ENCODE measurements around the gene CASP9.

The CASP9 gene

DNA sequence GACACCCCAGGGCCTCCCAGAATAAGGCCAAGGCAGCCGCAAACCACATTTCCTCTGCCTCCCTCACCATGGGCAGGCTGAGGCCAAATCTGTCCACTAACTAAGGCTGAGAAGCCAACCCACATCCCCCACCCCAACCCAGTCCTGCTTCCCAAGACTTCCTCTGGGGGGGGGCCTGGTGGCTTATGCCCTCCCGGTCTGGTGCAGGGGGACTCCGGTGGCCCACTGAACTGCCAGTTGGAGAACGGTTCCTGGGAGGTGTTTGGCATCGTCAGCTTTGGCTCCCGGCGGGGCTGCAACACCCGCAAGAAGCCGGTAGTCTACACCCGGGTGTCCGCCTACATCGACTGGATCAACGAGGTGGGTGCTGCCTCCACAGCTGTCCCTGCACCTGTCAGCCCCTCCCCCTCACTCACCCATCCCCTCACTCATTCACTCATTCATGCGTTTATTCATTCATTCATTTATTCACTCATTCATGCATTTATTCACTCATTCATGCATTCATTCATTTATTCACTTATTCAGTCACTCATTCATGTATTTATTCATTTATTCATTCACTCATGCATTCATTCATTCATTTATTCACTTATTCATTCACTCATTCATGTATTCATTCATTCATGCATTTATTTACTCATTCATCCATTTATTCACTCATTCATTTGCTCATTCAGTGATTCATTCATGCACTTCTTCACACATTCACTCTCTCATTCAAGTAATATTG lies 78.5 kb downstream of the CASP9 start:
- DNase-seq (ENCODE audit: low spot score), result no peak

DNA sequence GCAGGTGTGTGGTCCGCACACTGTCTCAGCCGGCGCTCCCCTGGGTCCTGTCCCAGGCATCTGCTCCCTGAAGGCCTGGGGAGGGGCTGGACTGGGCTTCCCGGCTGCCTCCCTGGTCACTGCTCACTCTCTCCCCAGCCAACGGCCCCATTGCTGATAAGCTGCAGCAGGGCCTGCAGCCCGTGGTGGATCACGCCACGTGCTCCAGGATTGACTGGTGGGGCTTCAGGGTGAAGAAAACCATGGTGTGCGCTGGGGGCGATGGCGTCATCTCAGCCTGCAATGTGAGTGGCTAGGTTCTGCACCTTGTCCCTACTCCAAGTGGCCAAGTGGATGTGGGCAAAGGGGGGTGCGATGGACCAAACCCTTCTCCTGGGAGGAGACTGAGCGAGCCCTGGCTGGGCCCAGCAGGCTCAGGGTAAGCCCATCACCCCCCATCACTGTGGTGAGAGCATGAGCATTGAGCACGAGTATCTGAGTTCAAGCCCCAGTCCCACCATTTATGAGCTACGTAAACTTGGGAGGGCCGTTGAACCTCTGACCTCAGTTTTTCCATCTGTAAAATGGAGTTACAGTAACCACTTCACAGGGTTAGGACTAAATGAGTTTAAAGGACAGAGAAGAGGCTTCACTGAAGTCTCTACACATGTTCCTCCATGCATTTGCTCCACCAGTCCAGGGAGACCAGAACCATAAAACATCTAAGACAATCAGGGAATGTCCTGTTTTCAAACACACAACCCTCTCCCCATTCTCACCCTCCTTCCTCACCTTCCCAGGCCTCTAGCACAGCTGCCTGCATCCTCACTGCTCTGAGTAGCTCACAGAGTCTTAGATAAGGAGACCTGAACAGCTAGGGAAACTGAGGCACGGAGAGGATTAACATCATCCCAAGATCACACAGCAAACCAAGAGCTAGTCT lies 79.3 kb downstream of the CASP9 start:
- no peak for DNase-seq (ENCODE audit: low spot score)

DNA sequence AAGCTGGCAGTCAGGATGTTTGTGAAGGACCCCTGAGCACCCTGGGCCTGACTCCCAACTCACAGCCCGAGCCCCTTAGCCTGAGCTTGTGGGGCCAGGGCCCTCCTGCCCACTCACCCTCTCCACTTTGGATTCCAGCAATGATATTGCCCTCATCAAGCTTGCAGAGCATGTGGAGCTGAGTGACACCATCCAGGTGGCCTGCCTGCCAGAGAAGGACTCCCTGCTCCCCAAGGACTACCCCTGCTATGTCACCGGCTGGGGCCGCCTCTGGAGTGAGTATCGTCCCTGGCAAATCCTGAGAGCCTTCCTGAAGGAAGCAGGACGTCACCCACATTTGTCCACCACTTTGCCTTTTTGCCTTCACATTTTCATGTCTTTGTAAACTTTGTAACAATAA lies 80.7 kb downstream of the CASP9 start:
- no peak for DNase-seq (ENCODE audit: low spot score)

DNA sequence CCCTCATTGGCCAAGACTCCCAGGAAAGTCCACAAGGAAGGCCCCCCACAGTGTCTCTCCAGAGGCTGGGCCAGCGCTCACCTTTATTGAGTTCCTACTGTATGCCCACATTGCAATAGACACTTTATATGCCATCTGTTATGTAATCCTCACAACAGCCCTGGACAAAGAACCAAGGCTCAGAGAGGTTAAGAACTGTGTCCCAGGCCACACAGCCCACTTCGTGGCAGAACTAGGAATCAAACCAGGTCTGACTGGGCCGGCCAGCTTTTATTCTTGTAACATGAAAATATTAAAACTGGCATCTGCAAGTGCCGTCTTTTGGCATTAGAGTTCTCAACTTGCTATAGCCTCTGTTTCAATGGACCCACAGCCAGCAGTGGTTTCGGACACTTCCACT lies 81.3 kb downstream of the CASP9 start:
- DNase-seq (ENCODE audit: low spot score), result no peak

DNA sequence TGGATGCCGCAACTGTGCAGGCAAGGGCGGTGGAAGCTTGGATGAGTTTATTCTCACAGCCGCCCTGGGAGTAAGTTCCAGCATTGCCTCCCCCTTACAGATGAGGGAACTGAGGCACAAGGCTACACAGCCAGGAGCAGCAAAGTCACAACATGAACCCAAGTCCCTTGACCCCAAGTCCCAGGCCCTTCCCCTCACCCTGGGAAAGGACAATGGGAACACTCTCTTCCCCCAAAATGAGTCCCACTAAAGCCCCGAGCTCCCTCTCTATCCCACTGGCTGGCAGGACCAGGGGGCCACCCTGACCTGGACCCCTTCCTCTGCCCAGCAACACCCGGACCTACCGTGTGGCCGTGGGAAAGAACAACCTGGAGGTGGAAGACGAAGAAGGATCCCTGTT lies 81.9 kb downstream of the CASP9 start:
- no peak for DNase-seq (ENCODE audit: low spot score)

Measured in cerebellar cortex (tissue), 1 donor.